Trophoblast cell (in vitro differentiated cells and primary cell): Measurements from ENCODE around the gene SLX4IP.
A peak's percentile ranks its signal among the peaks of the same experiment; 100 is the strongest.

Experiments used
- DNase-seq, 2 donors: peaks; one replicate each; pipeline ENCODE4 v3.0.0-alpha.2; 2016
- H2AFZ ChIP-seq: 2 replicates; pipeline ENCODE4 v1.6.1; 2013; ENCODE audit warnings: low read length, moderate library complexity, mild to moderate bottlenecking; ENCODE audit not compliant: insufficient read depth, poor library complexity
- H2AK5ac ChIP-seq: 2 replicates; pipeline ENCODE4 v1.6.1; 2013; ENCODE audit warnings: mild to moderate bottlenecking, low read length
- H2BK120ac ChIP-seq: 2 replicates; pipeline ENCODE4 v1.6.1; 2013; ENCODE audit warnings: low read length, mild to moderate bottlenecking, moderate library complexity; ENCODE audit not compliant: insufficient read depth, poor library complexity
- H2BK12ac ChIP-seq: 2 replicates; pipeline ENCODE4 v1.6.1; 2013; ENCODE audit warnings: mild to moderate bottlenecking, low read length, moderate library complexity
- H2BK5ac ChIP-seq: 2 replicates; pipeline ENCODE4 v1.6.1; 2013; ENCODE audit warnings: low read length, low read depth, moderate library complexity, mild to moderate bottlenecking; ENCODE audit not compliant: poor library complexity
- H3K14ac ChIP-seq: 2 replicates; pipeline ENCODE4 v1.6.1; 2013; ENCODE audit warnings: mild to moderate bottlenecking, low read length
- H3K18ac ChIP-seq: 2 replicates; pipeline ENCODE4 v1.6.1; 2013; ENCODE audit warnings: mild to moderate bottlenecking, low read length
- H3K23ac ChIP-seq: 2 replicates; pipeline ENCODE4 v1.6.1; 2013; ENCODE audit warnings: low read length
- H3K27ac ChIP-seq: 2 replicates; pipeline ENCODE4 v1.5.1; 2013; ENCODE audit warnings: low read depth, mild to moderate bottlenecking, inconsistent platforms, low read length, moderate library complexity
- H3K27me3 ChIP-seq: 2 replicates; pipeline ENCODE4 v1.6.1; 2013; ENCODE audit warnings: inconsistent platforms, mild to moderate bottlenecking, low read length, moderate library complexity; ENCODE audit not compliant: insufficient read depth
- H3K36me3 ChIP-seq, 2 experiments: 1 replicate in 1 of 2; 2 replicates in 1 of 2; pipeline ENCODE4 v1.6.1; 2013; ENCODE audit warnings: low read length in 2 of 2, mild to moderate bottlenecking in 2 of 2, moderate library complexity in 1 of 2; ENCODE audit not compliant: insufficient read depth in 2 of 2, control insufficient read depth in 1 of 2
- H3K4ac ChIP-seq: 2 replicates; pipeline ENCODE4 v1.6.1; 2013; ENCODE audit warnings: low read depth, mild to moderate bottlenecking, low read length, moderate library complexity
- H3K4me1 ChIP-seq, 2 experiments: 1 replicate in 1 of 2; 2 replicates in 1 of 2; pipeline ENCODE4 v1.6.1; 2013; ENCODE audit warnings: low read length in 2 of 2, mild to moderate bottlenecking in 2 of 2, moderate library complexity in 1 of 2; ENCODE audit not compliant: insufficient read depth in 2 of 2, control insufficient read depth in 1 of 2
- H3K4me2 ChIP-seq: 2 replicates; pipeline ENCODE4 v1.6.1; 2013; ENCODE audit warnings: inconsistent platforms, mild to moderate bottlenecking, low read length, moderate library complexity
- H3K4me3 ChIP-seq: 2 replicates; pipeline ENCODE4 v1.5.1; 2013; ENCODE audit warnings: mild to moderate bottlenecking, low read depth, low read length, inconsistent platforms
- H3K79me1 ChIP-seq: one replicate; pipeline ENCODE4 v1.6.1; 2013; ENCODE audit warnings: low read length
- H3K79me2 ChIP-seq: 2 replicates; pipeline ENCODE4 v1.6.1; 2013; ENCODE audit warnings: low read length, mild to moderate bottlenecking; ENCODE audit not compliant: control insufficient read depth, insufficient read depth, poor library complexity
- H3K9ac ChIP-seq: 2 replicates; pipeline ENCODE4 v1.6.1; 2013; ENCODE audit warnings: mild to moderate bottlenecking, low read length
- H3K9me3 ChIP-seq: 2 replicates; pipeline ENCODE4 v1.6.1; 2013; ENCODE audit warnings: low read depth, mild to moderate bottlenecking, control low read depth, inconsistent platforms, low read length; ENCODE audit not compliant: insufficient read depth
- H4K12ac ChIP-seq: 2 replicates; pipeline ENCODE4 v1.6.1; 2013; ENCODE audit warnings: low read depth, mild to moderate bottlenecking, low read length, moderate library complexity
- H4K8ac ChIP-seq: 2 replicates; pipeline ENCODE4 v1.6.1; 2013; ENCODE audit warnings: low read depth, mild to moderate bottlenecking, low read length, moderate library complexity
- H4K91ac ChIP-seq: one replicate; pipeline ENCODE4 v1.6.1; 2013; ENCODE audit warnings: low read depth, mild to moderate bottlenecking, low read length, moderate library complexity
- WGBS: extraction: QIAGEN DNeasy Blood & Tissue Kit; methylation state at CpG from one replicate; pipeline ENCODE4 v1.1.7; 2013; ENCODE audit warnings: missing lambda C conversion rate; ENCODE audit not compliant: insufficient read length, insufficient coverage; ENCODE audit errors: extremely low coverage; 5-methylcytosine and 5-hydroxymethylcytosine counted together

Gene SLX4IP

DNA sequence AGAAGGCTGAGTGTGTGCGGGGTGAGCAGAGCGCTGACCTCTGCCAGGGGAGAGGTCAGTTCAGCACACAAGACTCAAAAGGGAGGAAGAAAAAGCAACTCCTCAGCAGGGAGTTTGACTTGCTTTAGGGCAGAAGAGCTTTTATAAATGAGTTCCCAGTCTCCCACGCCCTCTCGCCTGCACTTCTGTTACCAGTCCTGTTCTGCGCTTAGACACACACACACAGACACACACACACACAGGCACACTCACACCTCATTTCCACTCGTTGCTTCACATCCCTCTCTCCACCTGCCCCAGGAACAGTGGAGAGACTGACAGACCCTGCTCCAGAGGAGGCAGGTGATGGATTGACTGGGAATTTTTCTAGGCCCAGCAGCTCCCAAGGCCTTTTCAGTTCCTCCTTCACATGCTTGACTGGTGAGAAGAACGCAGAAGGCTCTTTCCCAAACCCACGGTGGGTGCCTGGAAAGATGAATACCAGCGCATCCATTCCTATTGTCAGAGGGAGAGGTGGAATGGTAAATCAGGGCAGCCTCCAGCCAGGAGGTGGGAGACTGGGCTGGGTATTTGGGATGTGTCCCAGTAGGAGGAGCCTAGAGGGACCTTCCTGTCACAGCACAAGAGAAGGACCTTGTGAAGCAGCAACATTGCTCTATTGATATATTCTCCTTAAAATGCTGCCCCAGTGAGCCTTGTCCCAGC, 195.0 kb downstream of the SLX4IP start:
- Histone ChIP-seq H3K23ac (no peak overlapping the region), H3K9ac (no peak overlapping the region), H3K4me1 (peaks cover 24% of the 10 kb centered on the region in 2 experiments), H4K91ac (peak overlapping the region; percentile 76), H2BK5ac (peak overlapping the region; percentile 38), H2AK5ac (peak overlapping the region; percentile 36), H3K4ac (no peak overlapping the region), H3K36me3 (no peaks in the 10 kb centered on the region), H3K9me3 (no peaks in the 10 kb centered on the region), H2BK12ac (peak overlapping the region; percentile 91), H3K18ac (peak overlapping the region; percentile 38), H3K27me3 (no peaks in the 10 kb centered on the region), H3K27ac (peak overlapping the region; percentile 77), H3K4me2 (no peak overlapping the region), H3K79me2 (no peaks in the 10 kb centered on the region), H2AFZ (no peak overlapping the region), H3K79me1 (peaks cover 17% of the 10 kb centered on the region), H3K14ac (peak overlapping the region; percentile 30), H4K8ac (peak overlapping the region; percentile 17), H2BK120ac (peak overlapping the region; percentile 4), H3K4me3 (no peak overlapping the region), H4K12ac (no peak overlapping the region)
- no CpG with 5 or more reads among the region's 9 CpGs for WGBS
- no peak for DNase-seq

DNA sequence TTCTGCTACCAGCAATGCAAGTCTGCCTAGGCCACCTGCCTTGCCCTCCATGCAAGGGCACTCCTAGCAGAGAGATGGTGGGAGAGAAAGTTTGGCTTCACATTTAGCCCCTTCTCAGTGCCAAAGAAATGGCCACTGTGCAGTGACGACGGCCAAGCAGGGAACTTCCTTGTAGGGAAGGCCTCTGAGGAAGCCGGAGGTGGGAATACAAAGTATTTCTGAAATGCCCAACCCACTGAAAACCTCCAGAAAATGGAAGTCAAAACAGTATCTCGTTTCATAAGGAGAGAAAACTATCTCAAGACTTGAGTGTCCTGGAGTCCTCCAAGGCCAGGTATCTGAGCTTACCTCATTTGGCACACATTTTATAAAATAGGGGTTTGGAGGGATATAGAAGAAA, 196.0 kb downstream of the SLX4IP start:
- Histone ChIP-seq H2AK5ac (peak overlapping the region; percentile 90), H3K36me3 (no peaks in the 10 kb centered on the region), H3K18ac (peak overlapping the region; percentile 72), H3K79me2 (no peaks in the 10 kb centered on the region), H2BK120ac (peak overlapping the region; percentile 14), H3K4ac (no peak overlapping the region), H3K23ac (no peak overlapping the region), H3K27me3 (no peaks in the 10 kb centered on the region), H3K9ac (no peak overlapping the region), H2BK12ac (peak overlapping the region; percentile 91), H3K14ac (no peak overlapping the region), H3K27ac (no peak overlapping the region), H3K4me3 (no peak overlapping the region), H4K12ac (no peak overlapping the region), H3K4me2 (no peak overlapping the region), H3K4me1 (peaks cover 24 to 27% of the 10 kb centered on the region in 2 experiments), H4K91ac (peak overlapping the region; percentile 51), H4K8ac (no peak overlapping the region), H3K79me1 (peaks cover 16% of the 10 kb centered on the region), H3K9me3 (no peaks in the 10 kb centered on the region), H2AFZ (no peak overlapping the region), H2BK5ac (no peak overlapping the region)
- WGBS: no CpG with 5 or more reads among the region's 4 CpGs
- DNase-seq: no peak

GRCh38 chr20:10632721-10633509, 197.8 kb downstream of the SLX4IP start:
- Histone ChIP-seq H3K79me1 (peaks cover 16% of the 10 kb centered on the region), H2BK120ac (peak overlapping the region; percentile 68), H3K79me2 (no peaks in the 10 kb centered on the region), H4K12ac (no peak overlapping the region), H3K27ac (peak overlapping the region; percentile 72), H4K8ac (no peak overlapping the region), H4K91ac (peak overlapping the region; percentile 46), H3K9ac (no peak overlapping the region), H3K4me3 (no peak overlapping the region), H3K36me3 (peaks cover 8 to 10% of the 10 kb centered on the region in 2 experiments), H2BK5ac (peak overlapping the region; percentile 68), H3K23ac (no peak overlapping the region), H2BK12ac (no peak overlapping the region), H2AFZ (no peak overlapping the region), H2AK5ac (no peak overlapping the region), H3K27me3 (no peaks in the 10 kb centered on the region), H3K4ac (no peak overlapping the region), H3K4me1 (peaks cover 24 to 27% of the 10 kb centered on the region in 2 experiments), H3K4me2 (no peak overlapping the region), H3K9me3 (no peaks in the 10 kb centered on the region), H3K18ac (no peak overlapping the region), H3K14ac (no peak overlapping the region)
- no CpG with 5 or more reads among the region's 13 CpGs for WGBS
- peak; percentile 56 to 86 for DNase-seq

DNA sequence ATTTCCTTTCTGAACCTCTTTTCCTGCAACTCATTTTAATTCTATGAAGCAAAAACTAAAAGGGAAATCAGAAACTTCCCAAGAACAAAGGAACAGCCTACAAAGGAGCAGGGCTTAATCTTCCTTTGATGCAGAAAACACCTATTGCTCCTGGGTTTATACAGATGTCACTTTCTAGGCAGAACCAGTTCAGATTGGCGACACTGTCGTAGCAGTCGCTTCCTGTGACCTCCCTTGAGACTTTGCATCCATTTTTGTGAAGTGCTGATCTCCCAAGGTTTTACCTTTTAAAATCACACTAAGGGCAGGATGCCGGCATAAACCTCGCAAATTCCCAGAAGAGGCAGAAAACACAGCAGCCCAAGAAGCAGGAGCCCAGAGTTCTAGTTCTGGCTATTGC, 198.6 kb downstream of the SLX4IP start:
- no peak for DNase-seq
- Histone ChIP-seq H4K91ac (no peak overlapping the region), H3K18ac (no peak overlapping the region), H3K36me3 (peaks cover 8 to 10% of the 10 kb centered on the region in 2 experiments), H4K12ac (no peak overlapping the region), H3K4me2 (no peak overlapping the region), H3K4me3 (no peak overlapping the region), H2BK12ac (peak overlapping the region; percentile 27), H4K8ac (no peak overlapping the region), H3K23ac (no peak overlapping the region), H3K79me1 (peaks cover 16% of the 10 kb centered on the region), H3K9ac (no peak overlapping the region), H3K9me3 (no peaks in the 10 kb centered on the region), H3K79me2 (no peaks in the 10 kb centered on the region), H2AFZ (no peak overlapping the region), H3K27me3 (no peaks in the 10 kb centered on the region), H2AK5ac (no peak overlapping the region), H3K27ac (no peak overlapping the region), H3K14ac (no peak overlapping the region), H2BK120ac (no peak overlapping the region), H3K4ac (no peak overlapping the region), H2BK5ac (no peak overlapping the region), H3K4me1 (peaks cover 24% of the 10 kb centered on the region in 2 experiments)
- WGBS: no CpG with 5 or more reads among the region's 5 CpGs
